Activated gamma-delta T cell treated with Interleukin-2 at 50 U/mL for 16 hours (primary cell): ENCODE data around the gene ZFP36L2.

Source experiments
- DNase-seq: peaks from one replicate; pipeline ENCODE4 v3.0.0-alpha.2; 2020

Gene ZFP36L2

GRCh38 chr2:43222475-43223309, 3.7 kb downstream of the ZFP36L2 start:
- no peak for DNase-seq

GRCh38 chr2:43221763-43222474, 4.5 kb downstream of the ZFP36L2 start:
- DNase-seq: peak; percentile 44

- DNase-seq: peak; percentile 38
Observed at GRCh38 chr2:43221124-43221762, 5.2 kb downstream of the ZFP36L2 start.

- no peak for DNase-seq
Observed at GRCh38 chr2:43220760-43221123, 5.7 kb downstream of the ZFP36L2 start.

- no peak for DNase-seq
Observed at GRCh38 chr2:43220229-43220751, 6.1 kb downstream of the ZFP36L2 start.

GRCh38 chr2:43219383-43220228, 6.8 kb downstream of the ZFP36L2 start:
- DNase-seq: peak; percentile 82

GRCh38 chr2:43218702-43219382, 7.6 kb downstream of the ZFP36L2 start:
- DNase-seq: peak; percentile 86

GRCh38 chr2:43218155-43218701, 8.2 kb downstream of the ZFP36L2 start:
- DNase-seq: no peak

- DNase-seq: no peak
Observed at GRCh38 chr2:43217228-43218154, 8.9 kb downstream of the ZFP36L2 start.

- DNase-seq: no peak
Observed at GRCh38 chr2:43216629-43217028, 9.8 kb downstream of the ZFP36L2 start.

GRCh38 chr2:43215673-43216255, 10.6 kb downstream of the ZFP36L2 start:
- no peak for DNase-seq

GRCh38 chr2:43214253-43214652, 12.2 kb downstream of the ZFP36L2 start:
- DNase-seq: no peak

GRCh38 chr2:43212931-43213330, 13.5 kb downstream of the ZFP36L2 start:
- no peak for DNase-seq

GRCh38 chr2:43212216-43212835, 14.1 kb downstream of the ZFP36L2 start:
- no peak for DNase-seq

- DNase-seq: no peak
Observed at GRCh38 chr2:43210467-43211303, 15.7 kb downstream of the ZFP36L2 start.

- no peak for DNase-seq
Observed at GRCh38 chr2:43210125-43210466, 16.3 kb downstream of the ZFP36L2 start.

- no peak for DNase-seq
Observed at GRCh38 chr2:43209204-43209717, 17.1 kb downstream of the ZFP36L2 start.

GRCh38 chr2:43207553-43208300, 18.7 kb downstream of the ZFP36L2 start:
- no peak for DNase-seq
